CD4-positive, CD25-positive, alpha-beta regulatory T cell (primary cell): ENCODE results near the gene EHMT1. TPM values are rescaled to one million over a fixed set of nuclear protein-coding genes. Genes with fewer than 3 reads are reported as not detected.
"Not testable (repeated sequence)": the region's sequence is repeated elsewhere in the genome, so short reads cannot be mapped to it uniquely, and the experiment has no call there.

ENCODE experiments used
- ATAC-seq, 2 donors: fragments of 150-1000 bp; cut with Tn5 transposase; one replicate each; pipeline ENCODE4 v1.10.0; 2021; ENCODE audit warnings: low read depth in 2 of 2, moderate number of reproducible peaks in 2 of 2, moderate library complexity in 1 of 2
- DNase-seq, 3 donors: peaks; one replicate each; pipeline versions ENCODE4 v3.0.0 to v3.0.0-alpha.2; 2012 to 2022; ENCODE audit warnings: mixed read lengths in 1 of 3
- H3K27ac ChIP-seq: one replicate; pipeline ENCODE4 v1.7.0; 2013; ENCODE audit warnings: mild to moderate bottlenecking, low read length; ENCODE audit not compliant: insufficient read depth, poor library complexity, severe bottlenecking
- H3K27me3 ChIP-seq: one replicate; pipeline ENCODE4 v1.7.0; 2013; ENCODE audit warnings: low read length; ENCODE audit not compliant: control insufficient read depth, insufficient read depth
- H3K36me3 ChIP-seq: one replicate; pipeline ENCODE4 v1.7.0; 2013; ENCODE audit warnings: mild to moderate bottlenecking, low read length, moderate library complexity; ENCODE audit not compliant: control insufficient read depth, insufficient read depth
- H3K4me1 ChIP-seq: 2 replicates; pipeline ENCODE4 v1.7.0; 2013; ENCODE audit warnings: mild to moderate bottlenecking, low read length; ENCODE audit not compliant: insufficient read depth, control insufficient read depth, poor library complexity, severe bottlenecking
- H3K4me3 ChIP-seq: one replicate; pipeline ENCODE4 v1.7.0; 2013; ENCODE audit warnings: low read depth, mild to moderate bottlenecking, low read length, moderate library complexity
- H3K9me3 ChIP-seq, 2 experiments: 1 replicate in 1 of 2; 2 replicates in 1 of 2; pipeline ENCODE4 v1.7.0; 2013; ENCODE audit warnings: low read length in 2 of 2, mild to moderate bottlenecking in 1 of 2, moderate library complexity in 1 of 2; ENCODE audit not compliant: control insufficient read depth in 2 of 2
- H3K27ac Mint-ChIP-seq, 3 donors: one replicate each; pipeline ENCODE4 v1.8.0; 2020 to 2022; ENCODE audit warnings: mild to moderate bottlenecking in 3 of 3, mixed read lengths in 3 of 3, moderate library complexity in 2 of 3
- H3K27me3 Mint-ChIP-seq: one replicate; pipeline ENCODE4 v1.8.0; 2022; ENCODE audit warnings: mild to moderate bottlenecking, mixed read lengths
- H3K36me3 Mint-ChIP-seq: one replicate; pipeline ENCODE4 v1.8.0; 2020; ENCODE audit warnings: mixed read lengths
- H3K4me1 Mint-ChIP-seq, 4 donors: one replicate each; pipeline ENCODE4 v1.8.0; 2020 to 2022; ENCODE audit warnings: mixed read lengths in 4 of 4, mild to moderate bottlenecking in 1 of 4
- H3K4me3 Mint-ChIP-seq, 4 donors: one replicate each; pipeline ENCODE4 v1.8.0; 2020 to 2022; ENCODE audit warnings: mild to moderate bottlenecking in 4 of 4, mixed read lengths in 4 of 4, moderate library complexity in 3 of 4
- H3K9me3 Mint-ChIP-seq, 7 donors: one replicate each; pipeline ENCODE4 v1.8.0; 2020 to 2022; ENCODE audit warnings: mixed read lengths in 7 of 7, mild to moderate bottlenecking in 3 of 7, moderate library complexity in 2 of 7
- polyA plus RNA-seq, 4 donors: library from polyadenylated mRNA; unstranded; fragments of 300-500 nt; fragmentation: Illumina TruSeq; gene quantifications; one replicate each; pipeline ENCODE4 v1.2.3, GENCODE V29; 2021
- total RNA-seq: library from RNA; stranded (reverse); gene quantifications from one replicate; pipeline ENCODE4 v1.2.3, GENCODE V29; 2022

EHMT1 gene
- total and polyA plus RNA-seq, 5 donors from 2014 or later, result 17.9 to 142 (median 20.0) TPM

DNA sequence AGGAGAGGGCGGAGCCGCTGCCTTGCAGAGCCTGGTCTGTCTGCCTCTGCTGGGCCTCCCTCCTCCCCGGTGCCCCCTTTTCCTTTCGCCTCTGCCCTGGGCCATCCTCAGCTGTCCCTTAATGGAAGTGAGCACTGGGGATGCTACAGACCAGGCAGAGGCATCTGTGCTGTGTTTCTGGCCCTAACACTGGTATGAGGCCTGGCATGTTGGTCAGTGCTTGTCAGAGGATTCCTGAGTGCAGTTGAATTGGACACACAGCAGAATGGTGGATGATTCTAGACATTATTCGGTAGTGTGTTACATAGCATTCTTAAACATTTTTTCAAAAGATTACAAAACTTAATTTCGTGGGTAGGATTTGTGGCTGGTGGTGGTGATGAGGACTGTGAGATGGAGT, 88.6 kb downstream of the EHMT1 start:
- H3K27ac ChIP-seq, result no peak overlapping the region

GRCh38 chr9:137708590-137709284, 89.9 kb downstream of the EHMT1 start:
- Histone ChIP-seq H3K4me1 (peaks cover 33% of the 10 kb centered on the region), H3K4me3 (no peak overlapping the region), H3K27ac (no peak overlapping the region), H3K36me3 (peaks cover 18% of the 10 kb centered on the region), H3K9me3 (peaks cover 1% of the 10 kb centered on the region in 2 experiments), H3K27me3 (no peaks in the 10 kb centered on the region)
- H3K9me3 Mint-ChIP-seq, result peaks cover 0 to 7% (median 0%) of the 10 kb centered on the region in 7 donors
- peaks cover 25% of the 10 kb centered on the region for H3K36me3 Mint-ChIP-seq
- no peak overlapping the region for H3K4me3 Mint-ChIP-seq
- DNase-seq, result no peak
- peaks cover 17 to 69% (median 38%) of the 10 kb centered on the region in 4 donors for H3K4me1 Mint-ChIP-seq
- no peaks in the 10 kb centered on the region for H3K27me3 Mint-ChIP-seq
- peak overlapping the region in 2 of 3 donors; percentile 25 to 63 for H3K27ac Mint-ChIP-seq
- ATAC-seq, result no peak

More for the DNA sequence above, 88.6 kb downstream of the EHMT1 start:
- H3K27ac Mint-ChIP-seq, result peak overlapping the region in 1 of 3 donors; percentile 17
- peak overlapping the region in 2 of 4 donors; percentile 11 to 31 for H3K4me3 Mint-ChIP-seq
- peaks cover 27% of the 10 kb centered on the region for H3K36me3 Mint-ChIP-seq
- no peak for ATAC-seq
- Histone ChIP-seq H3K27me3 (no peaks in the 10 kb centered on the region), H3K36me3 (peaks cover 19% of the 10 kb centered on the region), H3K9me3 (peaks cover 9 to 15% of the 10 kb centered on the region in 2 experiments), H3K4me1 (peaks cover 33% of the 10 kb centered on the region), H3K4me3 (no peak overlapping the region)
- no peaks in the 10 kb centered on the region for H3K27me3 Mint-ChIP-seq
- no peak for DNase-seq
- peaks cover 24 to 68% (median 40%) of the 10 kb centered on the region in 4 donors for H3K4me1 Mint-ChIP-seq
- peaks cover 0 to 19% (median 4%) of the 10 kb centered on the region in 7 donors for H3K9me3 Mint-ChIP-seq

DNA sequence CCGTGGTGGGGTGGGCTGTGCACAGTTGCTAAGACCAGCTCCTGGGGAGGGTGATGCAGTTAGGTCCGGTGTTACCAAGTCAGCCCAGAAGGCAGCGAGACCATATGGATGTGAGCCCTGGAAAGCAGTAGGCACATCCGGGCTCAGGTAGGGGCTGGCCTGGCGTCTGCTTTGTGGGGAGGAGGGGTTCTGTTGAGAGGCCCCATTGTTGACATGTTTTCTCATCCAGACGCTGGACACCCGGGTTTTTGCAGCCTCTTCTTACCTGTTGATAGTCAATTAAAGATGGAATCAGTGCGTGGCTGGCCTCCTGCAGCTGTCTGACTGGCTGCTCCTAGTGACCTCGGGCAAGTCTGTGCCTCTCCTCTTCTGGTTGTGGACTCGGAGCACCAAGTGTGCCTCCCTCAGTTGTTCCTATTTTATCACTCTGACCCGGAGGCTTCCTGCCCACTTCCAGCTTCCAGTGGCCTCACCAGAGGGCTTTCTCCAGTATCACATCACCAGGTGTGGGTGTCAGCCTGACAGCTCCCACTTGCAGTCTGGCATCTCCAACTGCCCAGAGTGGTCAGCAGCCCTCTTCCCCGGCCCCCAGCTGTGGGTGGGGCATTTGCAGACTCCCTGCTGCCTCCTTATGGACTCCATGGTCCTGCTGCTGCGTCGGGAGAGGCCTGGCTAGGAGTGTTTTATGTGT, 90.8 kb downstream of the EHMT1 start:
- Mint-ChIP-seq H3K27ac (peak overlapping the region in 1 of 3 donors; percentile 14), H3K9me3 (peaks cover 0 to 5% (median 2%) of the 10 kb centered on the region in 7 donors), H3K4me3 (no peak overlapping the region), H3K36me3 (peaks cover 25% of the 10 kb centered on the region), H3K27me3 (no peaks in the 10 kb centered on the region), H3K4me1 (peaks cover 11 to 67% (median 33%) of the 10 kb centered on the region in 4 donors)
- Histone ChIP-seq H3K9me3 (peaks cover 5 to 6% of the 10 kb centered on the region in 2 experiments), H3K4me3 (no peak overlapping the region), H3K27me3 (no peaks in the 10 kb centered on the region), H3K36me3 (peaks cover 23% of the 10 kb centered on the region), H3K27ac (no peak overlapping the region), H3K4me1 (peaks cover 33% of the 10 kb centered on the region)
- DNase-seq (no peak), ATAC-seq (no peak)

GRCh38 chr9:137710704-137711103, 91.9 kb downstream of the EHMT1 start:
- no peak overlapping the region for H3K27ac Mint-ChIP-seq
- no peaks in the 10 kb centered on the region for H3K27me3 Mint-ChIP-seq
- ATAC-seq, result no peak
- H3K27ac ChIP-seq, result no peak overlapping the region
- H3K9me3 ChIP-seq, result peaks cover 7 to 15% of the 10 kb centered on the region in 2 experiments
- H3K36me3 ChIP-seq, result peaks cover 23% of the 10 kb centered on the region
- peaks cover 27% of the 10 kb centered on the region for H3K36me3 Mint-ChIP-seq
- H3K4me3 Mint-ChIP-seq, result peak overlapping the region in 1 of 4 donors; percentile 73
- no peaks in the 10 kb centered on the region for H3K27me3 ChIP-seq
- H3K9me3 Mint-ChIP-seq, result peaks cover 0 to 13% (median 6%) of the 10 kb centered on the region in 7 donors
- peaks cover 23% of the 10 kb centered on the region for H3K4me1 ChIP-seq
- H3K4me3 ChIP-seq, result no peak overlapping the region
- H3K4me1 Mint-ChIP-seq, result peaks cover 6 to 64% (median 29%) of the 10 kb centered on the region in 4 donors
- no peak for DNase-seq

DNA sequence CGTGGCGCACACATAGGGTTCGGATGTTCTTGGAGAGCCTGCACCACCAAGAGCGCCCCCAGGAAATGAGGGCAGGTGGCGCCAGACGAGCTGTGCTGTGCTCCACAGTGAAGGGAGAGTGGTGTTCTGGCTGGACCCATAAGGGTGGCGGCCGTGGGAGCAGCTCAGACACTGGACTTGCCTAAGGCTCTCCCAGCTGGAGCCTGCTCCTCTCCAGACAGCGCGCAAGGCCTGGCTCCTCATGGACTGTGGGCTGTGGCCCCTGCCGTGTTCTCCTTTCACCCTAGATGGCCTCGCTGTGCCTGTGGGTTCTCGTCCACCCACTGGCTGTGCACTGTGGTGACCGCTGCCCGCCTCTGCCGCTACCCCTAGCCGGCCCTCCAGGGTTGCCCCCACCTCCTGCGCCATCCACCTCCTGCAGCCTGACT, 92.9 kb downstream of the EHMT1 start:
- Histone ChIP-seq H3K4me3 (no peak overlapping the region), H3K4me1 (peaks cover 14% of the 10 kb centered on the region), H3K27me3 (no peaks in the 10 kb centered on the region), H3K9me3 (peaks cover 10 to 25% of the 10 kb centered on the region in 2 experiments), H3K27ac (no peak overlapping the region), H3K36me3 (peaks cover 26% of the 10 kb centered on the region)
- no peak for ATAC-seq
- Mint-ChIP-seq H3K4me1 (peaks cover 6 to 62% (median 29%) of the 10 kb centered on the region in 4 donors), H3K36me3 (peaks cover 30% of the 10 kb centered on the region), H3K4me3 (no peak overlapping the region), H3K9me3 (peaks cover 0 to 17% (median 7%) of the 10 kb centered on the region in 7 donors), H3K27me3 (no peaks in the 10 kb centered on the region), H3K27ac (no peak overlapping the region)
- DNase-seq, result no peak

DNA sequence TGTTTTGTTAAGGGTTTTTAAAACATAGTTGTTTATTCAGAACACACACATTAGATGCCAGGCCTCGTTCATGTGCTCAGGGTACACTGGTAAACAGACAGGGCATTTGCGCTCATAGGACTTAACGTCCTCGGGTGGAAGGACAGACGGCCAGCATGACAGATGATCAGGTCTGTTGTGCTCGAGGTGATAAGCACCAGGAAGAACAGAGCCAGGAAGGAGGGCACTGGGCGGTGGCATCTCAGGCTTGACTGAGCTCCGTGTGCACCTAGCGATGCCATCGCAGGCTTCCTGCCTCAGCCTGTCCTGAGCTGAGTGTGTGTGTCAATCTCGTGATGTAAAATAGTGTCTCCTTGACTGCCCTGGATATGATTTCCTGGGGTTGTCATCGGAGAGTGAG, 96.5 kb downstream of the EHMT1 start:
- Histone ChIP-seq H3K27ac (no peak overlapping the region), H3K36me3 (peaks cover 52% of the 10 kb centered on the region), H3K4me3 (no peak overlapping the region), H3K4me1 (no peaks in the 10 kb centered on the region), H3K27me3 (no peaks in the 10 kb centered on the region), H3K9me3 (peaks cover 14 to 43% of the 10 kb centered on the region in 2 experiments)
- ATAC-seq, result no peak
- Mint-ChIP-seq H3K9me3 (peaks cover 0 to 29% (median 12%) of the 10 kb centered on the region in 7 donors), H3K27ac (peak overlapping the region; percentile 78 to 95 (median 86)), H3K4me1 (peaks cover 0 to 42% (median 19%) of the 10 kb centered on the region in 4 donors), H3K36me3 (peaks cover 57% of the 10 kb centered on the region), H3K27me3 (no peaks in the 10 kb centered on the region), H3K4me3 (peak overlapping the region in 2 of 4 donors; percentile 41 to 63)
- no peak for DNase-seq

GRCh38 chr9:137715866-137716693, 97.3 kb downstream of the EHMT1 start:
- H3K36me3 ChIP-seq, result peaks cover 51% of the 10 kb centered on the region
- DNase-seq, result peak in 2 of 3 donors; percentile 28 to 53
- Mint-ChIP-seq H3K9me3 (peaks cover 0 to 30% (median 12%) of the 10 kb centered on the region in 7 donors), H3K4me1 (peaks cover 0 to 40% (median 17%) of the 10 kb centered on the region in 4 donors), H3K27ac (peak overlapping the region; percentile 83 to 87 (median 86)), H3K4me3 (peak overlapping the region in 2 of 4 donors; percentile 62 to 67), H3K36me3 (peaks cover 61% of the 10 kb centered on the region)
- H3K27ac ChIP-seq, result peak overlapping the region; percentile 52
- H3K27me3 Mint-ChIP-seq, H3K27me3 ChIP-seq, H3K4me1 ChIP-seq, ATAC-seq, H3K4me3 ChIP-seq: not testable (repeated sequence)
- peaks cover 14 to 43% of the 10 kb centered on the region in 2 experiments for H3K9me3 ChIP-seq
